GM19035 (cell line): ENCODE data around the gene NTF4.
"Not testable (repeated sequence)": the region's sequence is repeated elsewhere in the genome, so short reads cannot be mapped to it uniquely, and the experiment has no call there.

Experiments used
- ATAC-seq: cut with Tn5 transposase; IDR thresholded peaks from one replicate; pipeline ENCODE4 v1.9.1; 2021; ENCODE audit not compliant: unreplicated experiment

Gene NTF4

GRCh38 chr19:49091391-49092038 is 26.9 kb upstream of the NTF4 start:
- no peak for ATAC-seq

- no peak for ATAC-seq
These were observed 21.7 kb upstream of the NTF4 start for GRCh38 chr19:49086296-49086695.

GRCh38 chr19:49085868-49086232 is 21.2 kb upstream of the NTF4 start:
- ATAC-seq: no peak

- peak; percentile 94 for ATAC-seq
These were observed 20.6 kb upstream of the NTF4 start, which contains the start of gene SNRNP70 for GRCh38 chr19:49085020-49085867. Gene SNRNP70, plus strand, starts transcription at chr19:49085451. Its CDS starts 964 bp downstream, at chr19:49086415.

- ATAC-seq: no peak
These were observed 19.8 kb upstream of the NTF4 start for GRCh38 chr19:49084206-49085019.

- no peak for ATAC-seq
These were observed 16.7 kb upstream of the NTF4 start for GRCh38 chr19:49081273-49081672.

- no peak for ATAC-seq
These were observed 15.8 kb upstream of the NTF4 start for GRCh38 chr19:49080392-49080791.

GRCh38 chr19:49074869-49075268 is 10.3 kb upstream of the NTF4 start:
- not testable (repeated sequence) for ATAC-seq

GRCh38 chr19:49073514-49074378 is 9.1 kb upstream of the NTF4 start:
- no peak for ATAC-seq

- no peak for ATAC-seq
These were observed 7.4 kb upstream of the NTF4 start for GRCh38 chr19:49071860-49072547.

- no peak for ATAC-seq
These were observed 5.8 kb upstream of the NTF4 start for GRCh38 chr19:49070416-49070815.

GRCh38 chr19:49069026-49069425 is 4.4 kb upstream of the NTF4 start:
- no peak for ATAC-seq

GRCh38 chr19:49067554-49067953 is 2.9 kb upstream of the NTF4 start:
- ATAC-seq: no peak

GRCh38 chr19:49065905-49066512 is 1.4 kb upstream of the NTF4 start:
- ATAC-seq: no peak

- ATAC-seq: no peak
These were observed 489 bp downstream of the NTF4 start for GRCh38 chr19:49064029-49064629.

- ATAC-seq: no peak
These were observed 3.2 kb downstream of the NTF4 start for GRCh38 chr19:49061445-49061844.

GRCh38 chr19:49061000-49061399 is 3.6 kb downstream of the NTF4 start:
- ATAC-seq: no peak

GRCh38 chr19:49059053-49059452 is 5.6 kb downstream of the NTF4 start:
- ATAC-seq: no peak

GRCh38 chr19:49058562-49058961 is 6.1 kb downstream of the NTF4 start:
- no peak for ATAC-seq
